Right lobe of liver (tissue), 6 donors: Measurements from ENCODE around the gene C20orf96. TPM values are rescaled to one million over a fixed set of nuclear protein-coding genes. Genes with fewer than 3 reads are reported as not detected.

ENCODE experiments used
- ATAC-seq, 4 donors: fragments of 200-7000 bp; cut with Tn5 transposase; one replicate each; pipeline ENCODE4 v1.9.1; 2020; ENCODE audit warnings: mild to moderate bottlenecking in 4 of 4, moderate library complexity in 4 of 4
- DNase-seq, 3 donors: peaks; one replicate each; pipeline ENCODE4 v3.0.0-alpha.2; 2020
- H3K27ac ChIP-seq, 3 donors: fragments of 200-600 bp; one replicate each; pipeline ENCODE4 v1.8.0; 2022
- H3K27me3 ChIP-seq, 2 donors: fragments of 200-600 bp; one replicate each; pipeline ENCODE4 v1.8.0; 2022
- H3K36me3 ChIP-seq, 4 donors: fragments of 200-600 bp; sonication (generic) in 1 of 4; one replicate each; pipeline versions ENCODE4 v1.5.1 to v1.8.0; 2017 to 2022; ENCODE audit warnings: control low read depth in 1 of 4
- H3K4me1 ChIP-seq, 4 donors: fragments of 200-600 bp; sonication (generic) in 1 of 4; one replicate each; pipeline versions ENCODE4 v1.5.1 to v1.8.0; 2017 to 2022; ENCODE audit warnings: control low read depth in 1 of 4
- H3K4me3 ChIP-seq, 3 donors: fragments of 200-600 bp; one replicate each; pipeline ENCODE4 v1.8.0; 2022
- H3K9me3 ChIP-seq, 4 donors: fragments of 200-600 bp; sonication (generic) in 1 of 4; one replicate each; pipeline versions ENCODE4 v1.5.1 to v1.8.0; 2017 to 2022; ENCODE audit warnings: control low read depth in 1 of 4
- CTCF ChIP-seq, 4 donors: fragments of 200-600 bp in 3 of 4; fragments of 450-650 bp in 1 of 4; IDR thresholded peaks; one replicate each; pipeline versions ENCODE4 v1.5.1 to v1.8.0; 2016 to 2022; ENCODE audit warnings: antibody characterized with exemption in 4 of 4, mild to moderate bottlenecking in 2 of 4
- POLR2A ChIP-seq: fragments of 450-650 bp; IDR thresholded peaks from one replicate; pipeline ENCODE4 v1.6.1; 2017; ENCODE audit warnings: antibody characterized with exemption, mild to moderate bottlenecking
- WGBS: methylation state at CpG from one replicate; pipeline ENCODE4 v1.1.6; 2018; ENCODE audit warnings: low coverage, low lambda C conversion rate; ENCODE audit not compliant: insufficient coverage; ENCODE audit errors: missing lambda C conversion rate; 5-methylcytosine and 5-hydroxymethylcytosine counted together
- intact Hi-C, 2 donors: fragments of 100-400 bp; cut with DNase I; formaldehyde crosslinking; loops; one replicate each; pipeline versions ENCODE4 v1.11.2 to v1.14.1; 2022
- total RNA-seq, 6 experiments: library from RNA; depleted of rRNA in 2 of 6; stranded (reverse); fragments of >200 nt in 2 of 6; fragmentation: NEBNext Ultra II Directional in 3 of 6; extraction: Animal tissue kit (Norgen Biotek cat#: 25700) in 3 of 6; gene quantifications; one replicate each; pipeline versions ENCODE4 v1.1.0 to v1.2.4, GENCODE V29; 2016 to 2023
- donor health status: DM: no; HTN: yes; CAD: no.
- donor health status: DM: no; HTN: no; CAD: no.
- donor health status: DM: no; HTN: no; CAD: no.
- donor health status: DM: no; HTN: yes; CAD: no.
- donor health status: DM: no; HTN: yes; CAD: no.

C20orf96 gene
- total RNA-seq, 6 experiments from 2014 or later, result 0.62 to 2.5 (median 1.8) TPM

- H3K36me3 ChIP-seq, result no peaks in the 10 kb centered on the region
- no peak for ATAC-seq
- DNase-seq, result peak in 1 of 3 donors; percentile 17
- no peaks in the 10 kb centered on the region for H3K9me3 ChIP-seq
- no peak overlapping the region for H3K4me3 ChIP-seq
- intact Hi-C loops, result loop anchor here in 1 of 2 donors (10.0 kb wide), 1 partner anchor 58 kb away; no protein-coding TSS in a partner anchor
- no peak overlapping the region for H3K27ac ChIP-seq
- no peaks in the 10 kb centered on the region for H3K4me1 ChIP-seq
- TF ChIP-seq POLR2A, result no peak
- TF ChIP-seq CTCF (IDR thresholded peaks at IDR 0.05), result no peak
- H3K27me3 ChIP-seq, result no peaks in the 10 kb centered on the region
These were observed 17.8 kb downstream of the C20orf96 start for GRCh38 chr20:272718-273117.

- intact Hi-C loops, result loop anchor here in 1 of 2 donors (10.0 kb wide), 1 partner anchor 57 kb away; no protein-coding TSS in a partner anchor
- Histone ChIP-seq H3K4me1 (peaks cover 0 to 7% (median 2%) of the 10 kb centered on the region in 4 donors), H3K27ac (no peak overlapping the region), H3K4me3 (no peak overlapping the region), H3K9me3 (no peaks in the 10 kb centered on the region), H3K36me3 (no peaks in the 10 kb centered on the region), H3K27me3 (no peaks in the 10 kb centered on the region)
- no peak for ATAC-seq
- no peak for DNase-seq
- TF ChIP-seq CTCF (IDR thresholded peaks at IDR 0.05) (no peak), POLR2A (no peak)
These were observed 19.0 kb downstream of the C20orf96 start for GRCh38 chr20:271528-271927.

- WGBS, result 78% methylated on average over 1 of the region's 4 CpGs
These were observed 19.5 kb downstream of the C20orf96 start for GRCh38 chr20:271069-271468.

GRCh38 chr20:270517-270916 is 20.0 kb downstream of the C20orf96 start:
- H3K4me1 ChIP-seq, result peaks cover 0 to 7% (median 3%) of the 10 kb centered on the region in 4 donors
- no peaks in the 10 kb centered on the region for H3K27me3 ChIP-seq
- H3K9me3 ChIP-seq, result no peaks in the 10 kb centered on the region
- no peak overlapping the region for H3K4me3 ChIP-seq
- no peaks in the 10 kb centered on the region for H3K36me3 ChIP-seq
- no peak for ATAC-seq
- TF ChIP-seq POLR2A (no peak), CTCF (IDR thresholded peaks at IDR 0.05) (no peak)
- 96% methylated on average over 4 of the region's 5 CpGs for WGBS
- DNase-seq, result peak in 1 of 3 donors; percentile 31
- intact Hi-C loops, result loop anchor here in 1 of 2 donors (10.0 kb wide), 1 partner anchor 56 kb away; no protein-coding TSS in a partner anchor
- H3K27ac ChIP-seq, result no peak overlapping the region

More at GRCh38 chr20:271069-271468, 19.5 kb downstream of the C20orf96 start:
- intact Hi-C loops, result loop anchor here in 1 of 2 donors (10.0 kb wide), 1 partner anchor 56 kb away; no protein-coding TSS in a partner anchor
- no peak for ATAC-seq
- peak in 1 of 3 donors; percentile 15 for DNase-seq
- TF ChIP-seq CTCF (IDR thresholded peaks at IDR 0.05) (no peak), POLR2A (no peak)
- no peaks in the 10 kb centered on the region for H3K36me3 ChIP-seq
- no peak overlapping the region for H3K27ac ChIP-seq
- H3K4me3 ChIP-seq, result no peak overlapping the region
- no peaks in the 10 kb centered on the region for H3K9me3 ChIP-seq
- H3K27me3 ChIP-seq, result no peaks in the 10 kb centered on the region
- peaks cover 0 to 7% (median 3%) of the 10 kb centered on the region in 4 donors for H3K4me1 ChIP-seq
